Testis (tissue), 3 donors: Measurements from ENCODE around the gene RFX2. TPM values are rescaled to one million over a fixed set of nuclear protein-coding genes. Genes with fewer than 3 reads are reported as not detected.

ENCODE experiments used
- DNase-seq: peaks from one replicate; pipeline ENCODE4 v3.0.0-alpha.2; 2019
- H3K27ac ChIP-seq, 2 donors: fragments of 200-600 bp; sonication (generic); one replicate each; pipeline ENCODE4 v1.5.1; 2019
- H3K27me3 ChIP-seq: fragments of 200-600 bp; sonication (generic); one replicate; pipeline ENCODE4 v1.5.1; 2019
- H3K36me3 ChIP-seq: fragments of 200-600 bp; sonication (generic); one replicate; pipeline ENCODE4 v1.5.1; 2017; ENCODE audit warnings: low read depth; ENCODE audit errors: missing control alignments
- H3K4me1 ChIP-seq: fragments of 200-600 bp; sonication (generic); one replicate; pipeline ENCODE4 v1.5.1; 2019
- H3K4me3 ChIP-seq, 2 donors: fragments of 200-600 bp; sonication (generic); one replicate each; pipeline ENCODE4 v1.5.1; 2017 to 2019
- H3K9me3 ChIP-seq: fragments of 200-600 bp; sonication (generic); one replicate; pipeline ENCODE4 v1.5.1; 2017
- CTCF ChIP-seq, 3 experiments: fragments of 450-650 bp in 2 of 3; fragments of 200-600 bp in 1 of 3; sonication (generic) in 1 of 3; IDR thresholded peaks; one replicate each; pipeline ENCODE4 v1.5.1; 2016 to 2019; ENCODE audit warnings: antibody characterized with exemption in 3 of 3, mild to moderate bottlenecking in 2 of 3, moderate library complexity in 1 of 3
- POLR2A ChIP-seq: fragments of 450-650 bp; IDR thresholded peaks from one replicate; pipeline ENCODE4 v1.6.1; 2017; ENCODE audit warnings: antibody characterized with exemption, mild to moderate bottlenecking, moderate library complexity
- WGBS, 2 donors: methylation state at CpG; one replicate each; pipeline ENCODE4 v1.1.5; 2018; 5-methylcytosine and 5-hydroxymethylcytosine counted together
- intact Hi-C: fragments of 100-400 bp; cut with DNase I; formaldehyde crosslinking; loops from one replicate; pipeline ENCODE4 v1.15.1; 2023; ENCODE audit warnings: low total_unique reads
- polyA plus RNA-seq: library from polyadenylated mRNA; stranded (reverse); fragments of 350-450 nt; fragmentation: Illumina TruSeq; extraction: RNeasy Lipid Tissue Mini Kit (QIAGEN cat#74804); gene quantifications from one replicate; pipeline ENCODE4 v1.2.3, GENCODE V29; 2014; ENCODE audit warnings: low read depth, low replicate concordance; ENCODE audit not compliant: insufficient read depth
- total RNA-seq, 2 donors: library from RNA; depleted of rRNA; stranded (reverse); fragments of >200 nt; gene quantifications; one replicate each; pipeline ENCODE4 v1.2.3, GENCODE V29; 2016

Gene RFX2
- total and polyA plus RNA-seq, 3 donors from 2014 or later = 92.9 to 197 (median 127) TPM

DNA sequence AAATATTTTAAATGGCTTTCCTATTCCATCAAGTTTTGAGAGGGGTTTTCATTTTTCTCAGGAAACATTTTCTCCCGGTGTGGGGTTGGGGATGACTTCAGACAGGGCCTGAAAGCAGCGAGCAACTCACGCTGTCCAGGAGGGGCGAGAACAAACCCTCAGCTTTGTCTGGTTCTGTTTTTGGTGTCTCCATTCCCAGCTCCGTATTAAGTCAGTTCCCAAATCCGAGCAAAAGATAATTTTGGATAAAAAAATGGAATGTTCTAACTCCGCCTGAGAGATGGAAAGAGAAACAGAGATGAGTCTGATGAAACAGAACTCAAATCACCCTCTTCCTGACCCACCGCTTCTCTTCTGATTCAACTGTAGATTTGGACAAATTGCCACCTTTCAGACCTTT, 38.4 kb downstream of the RFX2 start:
- Histone ChIP-seq H3K9me3 (no peaks in the 10 kb centered on the region), H3K36me3 (no peaks in the 10 kb centered on the region), H3K4me1 (no peaks in the 10 kb centered on the region), H3K27me3 (no peaks in the 10 kb centered on the region), H3K27ac (no peak overlapping the region), H3K4me3 (no peak overlapping the region)
- WGBS, 2 donors = 83 to 87% methylated on average over 8 of the region's 8 CpGs
- intact Hi-C loops = no loop called here
- no peak for TF ChIP-seq POLR2A
- DNase-seq = no peak

DNA sequence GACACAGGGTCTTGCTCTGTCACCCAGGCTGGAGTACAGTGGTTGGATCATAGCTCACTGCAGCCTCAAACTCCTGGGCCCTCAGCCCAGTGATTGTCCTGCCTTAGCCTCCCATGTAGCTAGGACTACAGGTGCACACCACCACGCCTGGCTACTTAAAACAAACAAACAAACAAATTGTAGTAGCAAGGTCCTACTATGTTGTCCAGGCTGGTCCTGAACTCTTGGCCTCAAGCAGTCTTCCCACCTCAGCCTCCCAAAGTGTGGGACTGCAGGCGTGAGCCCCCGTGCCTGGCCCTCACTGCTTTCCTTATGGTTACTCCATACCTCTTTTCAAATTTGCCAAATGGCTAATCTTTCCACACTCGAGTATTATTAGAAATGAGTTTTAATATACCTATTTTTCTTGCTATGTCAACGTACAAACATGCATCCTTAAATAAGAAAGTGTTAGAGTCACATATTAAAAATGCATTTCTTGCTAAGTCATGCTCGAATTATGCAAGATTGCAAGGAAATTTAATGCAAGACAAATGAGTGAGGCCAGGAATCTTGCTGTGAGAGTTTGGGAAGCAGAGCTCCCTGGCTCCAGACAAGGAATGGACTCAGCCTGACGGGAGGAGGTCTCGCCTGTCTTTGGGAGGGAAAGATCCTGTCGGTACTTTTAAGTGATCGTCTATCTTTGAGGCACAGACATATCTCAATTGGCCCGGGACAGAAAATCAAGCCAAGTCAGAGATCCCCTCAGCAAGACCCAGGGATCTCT, 39.4 kb downstream of the RFX2 start:
- no peak for TF ChIP-seq CTCF (IDR thresholded peaks at IDR 0.05)
- TF ChIP-seq POLR2A = no peak
- intact Hi-C loops = no loop called here
- H3K36me3 ChIP-seq = no peaks in the 10 kb centered on the region
- H3K4me1 ChIP-seq = peaks cover 2% of the 10 kb centered on the region
- no peak for DNase-seq
- H3K4me3 ChIP-seq = no peak overlapping the region
- H3K27me3 ChIP-seq = no peaks in the 10 kb centered on the region
- WGBS, 2 donors = 83 to 87% methylated on average over 11 of the region's 11 CpGs
- H3K27ac ChIP-seq = no peak overlapping the region
- H3K9me3 ChIP-seq = no peaks in the 10 kb centered on the region

GRCh38 chr19:6070207-6070681, 40.1 kb downstream of the RFX2 start:
- peaks cover 7% of the 10 kb centered on the region for H3K4me1 ChIP-seq
- DNase-seq = no peak
- TF ChIP-seq CTCF (IDR thresholded peaks at IDR 0.05) (no peak), POLR2A (no peak)
- no peaks in the 10 kb centered on the region for H3K27me3 ChIP-seq
- intact Hi-C loops = no loop called here
- H3K36me3 ChIP-seq = no peaks in the 10 kb centered on the region
- H3K4me3 ChIP-seq = no peak overlapping the region
- H3K9me3 ChIP-seq = no peaks in the 10 kb centered on the region
- H3K27ac ChIP-seq = no peak overlapping the region
- 84 to 95% methylated on average over 3 of the region's 3 CpGs for WGBS, 2 donors

- Histone ChIP-seq H3K36me3 (no peaks in the 10 kb centered on the region), H3K4me3 (no peak overlapping the region), H3K4me1 (peaks cover 7% of the 10 kb centered on the region), H3K27ac (no peak overlapping the region), H3K9me3 (no peaks in the 10 kb centered on the region), H3K27me3 (no peaks in the 10 kb centered on the region)
- intact Hi-C loops = no loop called here
- TF ChIP-seq CTCF (IDR thresholded peaks at IDR 0.05) (no peak), POLR2A (no peak)
- DNase-seq = no peak
Observed at GRCh38 chr19:6069268-6069791, 41.0 kb downstream of the RFX2 start.

DNA sequence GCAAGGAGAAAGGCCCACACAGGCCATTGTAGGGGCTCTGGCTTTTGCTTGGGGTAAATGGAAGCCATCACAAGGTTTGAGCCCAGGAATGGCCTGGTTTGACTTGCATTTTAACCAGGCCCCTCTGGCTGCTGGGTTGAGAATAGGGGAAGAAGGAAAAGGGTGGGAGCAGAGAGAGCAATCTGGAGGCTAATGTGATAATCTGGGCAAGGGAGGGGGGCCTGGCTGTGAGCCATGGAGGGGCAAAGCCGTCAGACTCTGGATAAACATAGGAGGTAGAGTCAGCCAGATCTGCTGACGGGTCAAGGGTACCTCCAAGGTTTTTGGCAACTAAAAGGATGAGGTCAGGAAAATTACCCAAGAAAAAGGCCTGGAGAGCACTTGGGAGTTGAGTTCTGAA, 41.6 kb downstream of the RFX2 start:
- Histone ChIP-seq H3K27me3 (no peaks in the 10 kb centered on the region), H3K4me3 (no peak overlapping the region), H3K9me3 (no peaks in the 10 kb centered on the region), H3K27ac (no peak overlapping the region), H3K4me1 (peaks cover 7% of the 10 kb centered on the region), H3K36me3 (no peaks in the 10 kb centered on the region)
- no peak for DNase-seq
- no peak for TF ChIP-seq POLR2A
- no peak for TF ChIP-seq CTCF (IDR thresholded peaks at IDR 0.05)
- WGBS, 2 donors = 46 to 60% methylated on average over 2 of the region's 2 CpGs
- intact Hi-C loops = no loop called here
